Astrocyte of the spinal cord (primary cell): ENCODE data around the gene TMEM43.
"Not testable (repeated sequence)": the region's sequence is repeated elsewhere in the genome, so short reads cannot be mapped to it uniquely, and the experiment has no call there.

Experiments used
- DNase-seq: peaks from one replicate; pipeline ENCODE4 v3.0.0; 2011; ENCODE audit warnings: low read depth, low spot score
- H3K4me3 ChIP-seq: 2 replicates; pipeline ENCODE4 v1.5.1; 2011; ENCODE audit warnings: low read depth, mild to moderate bottlenecking, low read length, moderate library complexity
- CTCF ChIP-seq: IDR thresholded peaks from 2 replicates; pipeline ENCODE4 v1.5.1; 2012; ENCODE audit warnings: low read depth, mild to moderate bottlenecking, low read length, inconsistent platforms
- in situ Hi-C: cut with HindIII; loops from 2 replicates; pipeline ENCODE4 v1.10.0; 2017; ENCODE audit warnings: low sequenced_read_pairs

TMEM43 gene

GRCh38 chr3:14118400-14119381 is 6.2 kb upstream of the TMEM43 start:
- in situ Hi-C loops, result no loop called here
- H3K4me3 ChIP-seq, result no peak overlapping the region
- no peak for DNase-seq
- no peak for TF ChIP-seq CTCF

DNA sequence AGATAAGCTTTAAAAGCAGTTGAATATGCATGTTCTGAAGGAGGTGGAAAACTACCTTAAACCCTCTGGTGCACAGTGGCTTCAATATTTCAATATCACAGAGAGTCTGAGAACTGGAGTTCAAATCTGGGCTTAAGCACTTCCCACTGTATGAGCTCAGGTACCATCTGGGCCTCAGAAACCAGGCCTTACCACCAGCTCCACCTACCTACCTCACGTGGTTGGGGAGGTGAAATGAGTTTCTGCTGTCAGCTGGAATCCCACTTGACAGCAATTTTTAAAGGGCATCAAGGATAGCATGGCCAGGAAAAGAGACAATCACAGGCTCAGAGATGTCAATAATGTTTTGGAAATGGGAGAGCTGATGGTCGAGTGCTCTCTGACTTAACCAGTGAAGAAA is 5.2 kb upstream of the TMEM43 start:
- H3K4me3 ChIP-seq, result no peak overlapping the region
- in situ Hi-C loops, result no loop called here
- no peak for TF ChIP-seq CTCF
- DNase-seq, result no peak

DNA sequence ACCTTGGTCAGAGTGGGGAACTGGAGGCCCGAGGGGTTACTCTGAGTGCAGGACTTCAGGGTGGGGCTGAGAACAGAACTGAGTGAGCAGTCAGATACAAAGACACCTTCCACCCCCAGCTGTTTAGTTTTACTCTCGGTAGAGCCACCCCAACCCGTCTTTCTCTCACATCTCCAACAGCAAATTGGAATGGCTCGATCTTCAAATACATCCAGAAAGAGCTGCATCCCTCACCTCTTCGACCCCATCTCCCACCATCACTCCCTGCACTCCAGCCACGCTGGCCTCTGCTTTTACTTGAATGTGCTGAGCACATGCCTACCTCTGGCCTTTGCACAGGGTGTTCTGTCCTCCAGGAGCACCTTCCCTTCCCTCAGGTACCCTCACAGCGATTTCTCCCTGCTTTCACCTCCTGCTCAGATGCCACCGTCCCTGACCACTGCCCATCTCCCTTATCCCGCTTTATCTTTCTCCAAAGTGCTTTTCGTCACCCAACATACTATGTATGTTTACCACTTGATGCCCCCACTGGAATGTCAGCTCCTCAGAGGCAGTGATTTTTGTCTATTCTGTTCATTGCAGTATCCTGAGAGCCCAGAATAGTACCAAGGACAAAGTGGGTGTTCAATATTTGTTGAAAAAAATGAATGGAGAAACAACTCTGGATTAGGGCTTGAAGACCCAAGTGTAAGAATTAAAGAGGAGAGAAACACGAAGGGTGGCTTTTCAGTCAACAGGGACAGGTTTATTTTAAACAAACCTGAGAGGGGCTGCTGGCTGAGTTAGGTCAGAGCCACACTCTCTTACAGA is 4.5 kb upstream of the TMEM43 start:
- H3K4me3 ChIP-seq, result no peak overlapping the region
- no peak for DNase-seq
- TF ChIP-seq CTCF, result no peak
- in situ Hi-C loops, result no loop called here

DNA sequence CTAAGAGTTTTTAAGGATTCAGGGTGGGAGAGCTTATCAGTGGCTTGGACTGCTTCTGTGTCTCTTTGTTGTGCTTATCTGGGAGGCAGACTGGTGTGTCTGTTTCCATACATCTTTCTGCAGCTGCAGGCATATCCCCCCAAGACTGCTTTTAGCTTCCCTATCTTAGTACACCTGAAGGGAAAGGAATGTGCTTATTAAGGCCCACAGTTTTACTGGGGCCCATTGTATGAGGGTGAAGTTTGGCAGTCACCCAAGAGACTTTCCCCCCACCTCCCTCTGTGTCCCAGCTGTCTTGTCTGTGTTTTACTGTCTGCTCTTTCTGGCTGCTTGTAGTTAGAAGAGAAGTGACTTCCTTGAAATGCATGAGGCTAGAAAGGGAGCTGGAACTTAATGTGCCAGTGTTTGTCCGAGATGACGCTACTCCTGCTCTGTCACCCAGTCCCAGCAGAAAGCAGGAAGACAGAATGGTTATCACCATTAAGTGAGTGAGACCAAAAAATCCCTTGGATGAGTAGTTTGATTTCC is 3.9 kb upstream of the TMEM43 start:
- in situ Hi-C loops, DNase-seq, H3K4me3 ChIP-seq: not testable (repeated sequence)

GRCh38 chr3:14121859-14122258 is 3.0 kb upstream of the TMEM43 start:
- DNase-seq, result no peak
- no peak for TF ChIP-seq CTCF
- in situ Hi-C loops, result no loop called here
- no peak overlapping the region for H3K4me3 ChIP-seq

DNA sequence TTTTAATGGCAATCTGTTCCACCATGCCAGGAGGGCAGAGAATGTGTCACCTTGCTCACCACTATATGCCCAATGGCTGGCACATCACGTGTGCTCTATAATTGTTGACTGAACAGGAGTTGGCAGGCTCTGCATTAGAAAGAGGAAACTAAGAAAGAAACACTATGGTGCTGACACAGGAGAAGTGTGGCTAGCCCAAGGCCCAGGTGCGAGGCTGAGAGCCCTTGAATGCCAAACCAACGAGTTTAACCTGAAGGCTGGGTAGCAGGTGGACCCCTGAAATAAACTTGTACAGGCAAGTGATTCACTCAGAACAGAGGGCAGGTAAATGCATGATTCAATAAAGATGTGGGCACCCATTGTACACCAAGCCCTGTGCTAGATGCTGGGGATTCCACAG is 2.6 kb upstream of the TMEM43 start:
- no peak for TF ChIP-seq CTCF
- H3K4me3 ChIP-seq, result no peak overlapping the region
- no peak for DNase-seq
- in situ Hi-C loops, result no loop called here
